GM23338 (cell line): ENCODE measurements around the gene HTRA2. TPM values are rescaled to one million over a fixed set of nuclear protein-coding genes. Genes with fewer than 3 reads are reported as not detected.

Experiments
- ATAC-seq: fragments of 200-7000 bp; cut with Tn5 transposase; 3 replicates; pipeline ENCODE4 v1.9.1; 2020
- DNase-seq: peaks from one replicate; pipeline ENCODE4 v3.0.0-alpha.2; 2015; ENCODE audit warnings: low spot score
- H2AFZ ChIP-seq: fragments of 200-600 bp; sonication (generic); 2 replicates; pipeline ENCODE4 v1.8.0; 2016; ENCODE audit warnings: antibody characterized with exemption, mild to moderate bottlenecking, moderate library complexity
- H3F3A ChIP-seq: fragments of 200-600 bp; sonication (generic); replicated peaks from 2 replicates; pipeline ENCODE4 v1.8.0; 2017; ENCODE audit warnings: antibody characterized with exemption, mixed run types, low read depth
- H3K27ac ChIP-seq: fragments of 200-600 bp; sonication (generic); 2 replicates; pipeline ENCODE4 v1.6.1; 2016; ENCODE audit warnings: low read depth
- H3K27me3 ChIP-seq: fragments of 200-600 bp; sonication (generic); 2 replicates; pipeline ENCODE4 v1.8.0; 2016; ENCODE audit warnings: mild to moderate bottlenecking, mixed run types, moderate library complexity; ENCODE audit not compliant: insufficient read depth
- H3K36me3 ChIP-seq: fragments of 200-600 bp; sonication (generic); 2 replicates; pipeline ENCODE4 v1.8.0; 2016; ENCODE audit warnings: mild to moderate bottlenecking; ENCODE audit not compliant: insufficient read depth
- H3K4me1 ChIP-seq: fragments of 200-600 bp; sonication (generic); 2 replicates; pipeline ENCODE4 v1.8.0; 2016; ENCODE audit warnings: mild to moderate bottlenecking, moderate library complexity; ENCODE audit not compliant: insufficient read depth
- H3K4me2 ChIP-seq: fragments of 200-600 bp; sonication (generic); 2 replicates; pipeline ENCODE4 v1.7.1; 2017; ENCODE audit warnings: mixed run types
- H3K4me3 ChIP-seq: fragments of 200-600 bp; sonication (generic); 2 replicates; pipeline ENCODE4 v1.6.1; 2016; ENCODE audit warnings: mixed run types
- H3K79me2 ChIP-seq: fragments of 200-600 bp; sonication (generic); replicated peaks from 2 replicates; pipeline ENCODE4 v1.8.0; 2017; ENCODE audit warnings: mild to moderate bottlenecking; ENCODE audit not compliant: insufficient read depth
- H3K9me2 ChIP-seq: fragments of 200-600 bp; sonication (generic); 2 replicates; pipeline ENCODE4 v1.8.0; 2017; ENCODE audit not compliant: insufficient read depth
- H4K20me1 ChIP-seq: fragments of 200-600 bp; sonication (generic); replicated peaks from 2 replicates; pipeline ENCODE4 v1.8.0; 2017; ENCODE audit warnings: mild to moderate bottlenecking; ENCODE audit not compliant: insufficient read depth
- H3K27ac Mint-ChIP-seq: 2 replicates; pipeline ENCODE4 v1.8.0; 2020; ENCODE audit warnings: inconsistent platforms, mild to moderate bottlenecking, moderate library complexity, mixed read lengths
- H3K27me3 Mint-ChIP-seq: 3 replicates; pipeline ENCODE4 v1.8.0; 2022; ENCODE audit warnings: low read depth, mild to moderate bottlenecking, moderate library complexity, mixed read lengths, inconsistent platforms; ENCODE audit not compliant: insufficient read depth, poor library complexity
- H3K36me3 Mint-ChIP-seq: 3 replicates; pipeline ENCODE4 v1.8.0; 2021; ENCODE audit warnings: low read depth, mild to moderate bottlenecking, inconsistent platforms, moderate library complexity, mixed read lengths
- H3K4me1 Mint-ChIP-seq: 3 replicates; pipeline ENCODE4 v1.8.0; 2020; ENCODE audit warnings: mild to moderate bottlenecking, inconsistent platforms, mixed read lengths
- H3K4me3 Mint-ChIP-seq: 3 replicates; pipeline ENCODE4 v1.8.0; 2021; ENCODE audit warnings: moderate library complexity, mild to moderate bottlenecking, inconsistent platforms, mixed read lengths
- H3K9me3 Mint-ChIP-seq: 3 replicates; pipeline ENCODE4 v1.8.0; 2020; ENCODE audit warnings: moderate library complexity, mild to moderate bottlenecking, inconsistent platforms, mixed read lengths
- CREB1 ChIP-seq: fragments of 250-450 bp; sonication (Bioruptor Pico); IDR thresholded peaks from 2 replicates; pipeline ENCODE4 v1.5.0; 2020; ENCODE audit warnings: low read depth, mild to moderate bottlenecking, moderate library complexity
- EZH2 ChIP-seq: fragments of 200-600 bp; sonication (generic); IDR thresholded peaks from one replicate; pipeline ENCODE4 v1.8.0; 2017; ENCODE audit warnings: antibody characterized with exemption, mild to moderate bottlenecking, low read depth; ENCODE audit not compliant: unreplicated experiment
- EZH2phosphoT487 ChIP-seq: fragments of 200-600 bp; sonication (generic); IDR thresholded peaks from one replicate; pipeline ENCODE4 v1.8.1; 2018; ENCODE audit warnings: antibody characterized with exemption; ENCODE audit not compliant: unreplicated experiment
- JUNB ChIP-seq: IDR thresholded peaks from one replicate; pipeline ENCODE4 v1.6.1; 2016; ENCODE audit warnings: antibody characterized with exemption; ENCODE audit not compliant: unreplicated experiment
- POLR2AphosphoS5 ChIP-seq: IDR thresholded peaks from 2 replicates; pipeline ENCODE4 v1.6.1; 2016; ENCODE audit warnings: antibody characterized with exemption, low read depth
- STAT1 ChIP-seq: IDR thresholded peaks from one replicate; pipeline ENCODE4 v1.6.1; 2016; ENCODE audit warnings: antibody characterized with exemption; ENCODE audit not compliant: unreplicated experiment
- ZNF114 ChIP-seq: fragments of 250-450 bp; sonication (Bioruptor Pico); IDR thresholded peaks from 2 replicates; pipeline ENCODE4 v1.5.0; 2020; ENCODE audit warnings: mild to moderate bottlenecking, moderate library complexity
- ZNF331 ChIP-seq: fragments of 250-450 bp; sonication (Bioruptor Pico); IDR thresholded peaks from 2 replicates; pipeline ENCODE4 v1.5.0; 2020; ENCODE audit warnings: low read depth, mild to moderate bottlenecking, moderate library complexity
- polyA plus RNA-seq: library from polyadenylated mRNA; unstranded; fragments of >200 nt; fragmentation: Nextera tagmentation; extraction: Ambion mirVana; gene quantifications from 2 replicates; pipeline ENCODE4 v1.2.1, GENCODE V29; 2016
- total RNA-seq: library from RNA; depleted of rRNA; stranded (reverse); fragments of >200 nt; shearing (Covaris generic); gene quantifications from 2 replicates; pipeline ENCODE4 v1.2.3, GENCODE V29; 2014
- TF ChIP-seq, protein P1 (sequence below), 2 experiments: fragments of 200-600 bp in 1 of 2; sonication (generic) in 1 of 2; conservative IDR thresholded peaks; 2 replicates each; pipeline versions ENCODE4 v1.5.1 to v1.6.1; 2016 to 2017; ENCODE audit warnings: antibody characterized with exemption in 2 of 2, low read depth in 2 of 2, mild to moderate bottlenecking in 2 of 2, moderate library complexity in 1 of 2
- TF ChIP-seq, protein P2 (sequence below): IDR thresholded peaks from 2 replicates; pipeline ENCODE4 v1.6.1; 2016; ENCODE audit warnings: antibody characterized with exemption
- TF ChIP-seq, protein P3 (sequence below): fragments of 250-450 bp; sonication (Bioruptor Pico); IDR thresholded peaks from 2 replicates; pipeline ENCODE4 v1.5.0; 2020; ENCODE audit warnings: mild to moderate bottlenecking, moderate library complexity

HTRA2 gene
- total and polyA plus RNA-seq, 2 experiments from 2014 or later, result 17.8 to 19.7 TPM

DNA sequence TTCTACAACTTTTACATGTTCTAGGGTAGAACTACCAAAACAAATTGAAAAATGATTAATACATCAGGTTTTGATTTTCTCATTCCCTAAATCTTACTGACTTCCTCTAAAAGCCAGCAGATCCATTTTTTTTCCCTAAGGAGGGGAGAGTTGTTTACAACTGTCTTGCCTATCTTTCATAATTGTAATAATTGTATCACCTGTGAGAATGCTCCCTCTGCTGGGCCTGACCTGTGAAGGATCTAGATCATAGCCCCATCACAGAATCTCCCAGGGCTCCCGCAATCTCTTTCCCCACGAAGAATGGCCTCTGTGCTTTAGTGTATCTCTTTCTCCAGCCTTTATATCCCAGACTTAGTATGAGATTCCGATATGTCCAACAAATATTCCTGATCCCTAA, 14.9 kb downstream of the HTRA2 start:
- Mint-ChIP-seq H3K4me1 (peaks cover 8% of the 10 kb centered on the region; the same call in 2 of the 3 replicates), H3K4me3 (no peak overlapping the region), H3K27ac (no peak overlapping the region), H3K36me3 (peaks cover 6% of the 10 kb centered on the region; the same call in 1 of the 3 replicates), H3K9me3 (peaks cover 3% of the 10 kb centered on the region; the same call in 1 of the 3 replicates), H3K27me3 (peaks cover 28% of the 10 kb centered on the region)
- H3K27me3 ChIP-seq, result peaks cover 49% of the 10 kb centered on the region
- H3K4me3 ChIP-seq, result no peak overlapping the region
- H3K36me3 ChIP-seq, result no peaks in the 10 kb centered on the region
- H4K20me1 ChIP-seq, result peaks cover 4% of the 10 kb centered on the region; the same call in 1 of the 2 replicates
- no peak overlapping the region for H3K4me2 ChIP-seq
- DNase-seq (no peak), ATAC-seq (no peak)
- H3K9me2 ChIP-seq, result no peaks in the 10 kb centered on the region
- H3K4me1 ChIP-seq, result peaks cover 7% of the 10 kb centered on the region; the same call in 1 of the 2 replicates
- no peak overlapping the region for H2AFZ ChIP-seq
- H3F3A ChIP-seq, result peaks cover 9% of the 10 kb centered on the region; the same call in 1 of the 2 replicates
- no peak overlapping the region for H3K27ac ChIP-seq
- no peak for TF ChIP-seq STAT1
- TF ChIP-seq, protein P1, sequence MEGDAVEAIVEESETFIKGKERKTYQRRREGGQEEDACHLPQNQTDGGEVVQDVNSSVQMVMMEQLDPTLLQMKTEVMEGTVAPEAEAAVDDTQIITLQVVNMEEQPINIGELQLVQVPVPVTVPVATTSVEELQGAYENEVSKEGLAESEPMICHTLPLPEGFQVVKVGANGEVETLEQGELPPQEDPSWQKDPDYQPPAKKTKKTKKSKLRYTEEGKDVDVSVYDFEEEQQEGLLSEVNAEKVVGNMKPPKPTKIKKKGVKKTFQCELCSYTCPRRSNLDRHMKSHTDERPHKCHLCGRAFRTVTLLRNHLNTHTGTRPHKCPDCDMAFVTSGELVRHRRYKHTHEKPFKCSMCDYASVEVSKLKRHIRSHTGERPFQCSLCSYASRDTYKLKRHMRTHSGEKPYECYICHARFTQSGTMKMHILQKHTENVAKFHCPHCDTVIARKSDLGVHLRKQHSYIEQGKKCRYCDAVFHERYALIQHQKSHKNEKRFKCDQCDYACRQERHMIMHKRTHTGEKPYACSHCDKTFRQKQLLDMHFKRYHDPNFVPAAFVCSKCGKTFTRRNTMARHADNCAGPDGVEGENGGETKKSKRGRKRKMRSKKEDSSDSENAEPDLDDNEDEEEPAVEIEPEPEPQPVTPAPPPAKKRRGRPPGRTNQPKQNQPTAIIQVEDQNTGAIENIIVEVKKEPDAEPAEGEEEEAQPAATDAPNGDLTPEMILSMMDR (conservative IDR thresholded peaks at IDR 0.05; ENCODE audit: low read depth in 2 of 2), result peak in 1 of 2 experiments; percentile 19; a peak in 2 of 4 replicates
- H3K79me2 ChIP-seq, result peaks cover 5% of the 10 kb centered on the region; the same call in 1 of the 2 replicates

DNA sequence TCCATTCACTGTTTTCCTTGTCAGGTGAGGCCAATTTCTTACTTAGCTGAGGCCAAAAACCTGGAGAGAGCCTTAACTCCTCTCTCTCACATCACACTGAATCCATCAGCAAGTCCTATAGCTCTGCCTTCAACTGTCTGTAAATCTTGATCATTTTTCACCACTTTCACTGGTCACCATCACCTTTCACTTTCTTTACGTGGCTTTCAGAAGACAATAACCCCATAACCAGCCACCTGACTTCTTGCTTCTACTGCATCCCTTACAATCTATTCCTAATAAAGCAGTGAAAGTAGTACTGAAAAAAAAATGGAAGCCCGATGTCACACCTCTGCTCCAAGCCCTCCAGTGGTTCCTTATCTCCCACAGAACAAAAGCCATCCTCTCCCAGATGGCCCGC, 16.3 kb downstream of the HTRA2 start:
- DNase-seq, result no peak
- Histone ChIP-seq H3K79me2 (peaks cover 5% of the 10 kb centered on the region; the same call in 1 of the 2 replicates), H3K4me1 (peaks cover 7% of the 10 kb centered on the region; the same call in 1 of the 2 replicates), H3K27me3 (peaks cover 63% of the 10 kb centered on the region), H3K27ac (no peak overlapping the region), H3K4me2 (no peak overlapping the region), H3K9me2 (no peaks in the 10 kb centered on the region), H3K36me3 (no peaks in the 10 kb centered on the region), H3F3A (peaks cover 9% of the 10 kb centered on the region; the same call in 1 of the 2 replicates), H2AFZ (no peak overlapping the region), H3K4me3 (no peak overlapping the region), H4K20me1 (peaks cover 4% of the 10 kb centered on the region; the same call in 1 of the 2 replicates)
- Mint-ChIP-seq H3K4me1 (peaks cover 16% of the 10 kb centered on the region; the same call in 2 of the 3 replicates), H3K36me3 (peaks cover 6% of the 10 kb centered on the region; the same call in 1 of the 3 replicates), H3K27ac (no peak overlapping the region), H3K4me3 (no peak overlapping the region), H3K27me3 (peaks cover 36% of the 10 kb centered on the region), H3K9me3 (peaks cover 3% of the 10 kb centered on the region; the same call in 1 of the 3 replicates)
- no peak for ATAC-seq
- no peak for TF ChIP-seq JUNB
- no peak for TF ChIP-seq EZH2phosphoT487
- no peak for TF ChIP-seq EZH2
- no peak for TF ChIP-seq POLR2AphosphoS5
- TF ChIP-seq, protein P2, sequence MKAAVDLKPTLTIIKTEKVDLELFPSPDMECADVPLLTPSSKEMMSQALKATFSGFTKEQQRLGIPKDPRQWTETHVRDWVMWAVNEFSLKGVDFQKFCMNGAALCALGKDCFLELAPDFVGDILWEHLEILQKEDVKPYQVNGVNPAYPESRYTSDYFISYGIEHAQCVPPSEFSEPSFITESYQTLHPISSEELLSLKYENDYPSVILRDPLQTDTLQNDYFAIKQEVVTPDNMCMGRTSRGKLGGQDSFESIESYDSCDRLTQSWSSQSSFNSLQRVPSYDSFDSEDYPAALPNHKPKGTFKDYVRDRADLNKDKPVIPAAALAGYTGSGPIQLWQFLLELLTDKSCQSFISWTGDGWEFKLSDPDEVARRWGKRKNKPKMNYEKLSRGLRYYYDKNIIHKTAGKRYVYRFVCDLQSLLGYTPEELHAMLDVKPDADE, result no peak
- TF ChIP-seq STAT1, result no peak
- TF ChIP-seq ZNF114 (CRISPR knock-in tag), result no peak
- no peak for TF ChIP-seq CREB1 (CRISPR knock-in tag)
- no peak for TF ChIP-seq ZNF331
- TF ChIP-seq, protein P3, sequence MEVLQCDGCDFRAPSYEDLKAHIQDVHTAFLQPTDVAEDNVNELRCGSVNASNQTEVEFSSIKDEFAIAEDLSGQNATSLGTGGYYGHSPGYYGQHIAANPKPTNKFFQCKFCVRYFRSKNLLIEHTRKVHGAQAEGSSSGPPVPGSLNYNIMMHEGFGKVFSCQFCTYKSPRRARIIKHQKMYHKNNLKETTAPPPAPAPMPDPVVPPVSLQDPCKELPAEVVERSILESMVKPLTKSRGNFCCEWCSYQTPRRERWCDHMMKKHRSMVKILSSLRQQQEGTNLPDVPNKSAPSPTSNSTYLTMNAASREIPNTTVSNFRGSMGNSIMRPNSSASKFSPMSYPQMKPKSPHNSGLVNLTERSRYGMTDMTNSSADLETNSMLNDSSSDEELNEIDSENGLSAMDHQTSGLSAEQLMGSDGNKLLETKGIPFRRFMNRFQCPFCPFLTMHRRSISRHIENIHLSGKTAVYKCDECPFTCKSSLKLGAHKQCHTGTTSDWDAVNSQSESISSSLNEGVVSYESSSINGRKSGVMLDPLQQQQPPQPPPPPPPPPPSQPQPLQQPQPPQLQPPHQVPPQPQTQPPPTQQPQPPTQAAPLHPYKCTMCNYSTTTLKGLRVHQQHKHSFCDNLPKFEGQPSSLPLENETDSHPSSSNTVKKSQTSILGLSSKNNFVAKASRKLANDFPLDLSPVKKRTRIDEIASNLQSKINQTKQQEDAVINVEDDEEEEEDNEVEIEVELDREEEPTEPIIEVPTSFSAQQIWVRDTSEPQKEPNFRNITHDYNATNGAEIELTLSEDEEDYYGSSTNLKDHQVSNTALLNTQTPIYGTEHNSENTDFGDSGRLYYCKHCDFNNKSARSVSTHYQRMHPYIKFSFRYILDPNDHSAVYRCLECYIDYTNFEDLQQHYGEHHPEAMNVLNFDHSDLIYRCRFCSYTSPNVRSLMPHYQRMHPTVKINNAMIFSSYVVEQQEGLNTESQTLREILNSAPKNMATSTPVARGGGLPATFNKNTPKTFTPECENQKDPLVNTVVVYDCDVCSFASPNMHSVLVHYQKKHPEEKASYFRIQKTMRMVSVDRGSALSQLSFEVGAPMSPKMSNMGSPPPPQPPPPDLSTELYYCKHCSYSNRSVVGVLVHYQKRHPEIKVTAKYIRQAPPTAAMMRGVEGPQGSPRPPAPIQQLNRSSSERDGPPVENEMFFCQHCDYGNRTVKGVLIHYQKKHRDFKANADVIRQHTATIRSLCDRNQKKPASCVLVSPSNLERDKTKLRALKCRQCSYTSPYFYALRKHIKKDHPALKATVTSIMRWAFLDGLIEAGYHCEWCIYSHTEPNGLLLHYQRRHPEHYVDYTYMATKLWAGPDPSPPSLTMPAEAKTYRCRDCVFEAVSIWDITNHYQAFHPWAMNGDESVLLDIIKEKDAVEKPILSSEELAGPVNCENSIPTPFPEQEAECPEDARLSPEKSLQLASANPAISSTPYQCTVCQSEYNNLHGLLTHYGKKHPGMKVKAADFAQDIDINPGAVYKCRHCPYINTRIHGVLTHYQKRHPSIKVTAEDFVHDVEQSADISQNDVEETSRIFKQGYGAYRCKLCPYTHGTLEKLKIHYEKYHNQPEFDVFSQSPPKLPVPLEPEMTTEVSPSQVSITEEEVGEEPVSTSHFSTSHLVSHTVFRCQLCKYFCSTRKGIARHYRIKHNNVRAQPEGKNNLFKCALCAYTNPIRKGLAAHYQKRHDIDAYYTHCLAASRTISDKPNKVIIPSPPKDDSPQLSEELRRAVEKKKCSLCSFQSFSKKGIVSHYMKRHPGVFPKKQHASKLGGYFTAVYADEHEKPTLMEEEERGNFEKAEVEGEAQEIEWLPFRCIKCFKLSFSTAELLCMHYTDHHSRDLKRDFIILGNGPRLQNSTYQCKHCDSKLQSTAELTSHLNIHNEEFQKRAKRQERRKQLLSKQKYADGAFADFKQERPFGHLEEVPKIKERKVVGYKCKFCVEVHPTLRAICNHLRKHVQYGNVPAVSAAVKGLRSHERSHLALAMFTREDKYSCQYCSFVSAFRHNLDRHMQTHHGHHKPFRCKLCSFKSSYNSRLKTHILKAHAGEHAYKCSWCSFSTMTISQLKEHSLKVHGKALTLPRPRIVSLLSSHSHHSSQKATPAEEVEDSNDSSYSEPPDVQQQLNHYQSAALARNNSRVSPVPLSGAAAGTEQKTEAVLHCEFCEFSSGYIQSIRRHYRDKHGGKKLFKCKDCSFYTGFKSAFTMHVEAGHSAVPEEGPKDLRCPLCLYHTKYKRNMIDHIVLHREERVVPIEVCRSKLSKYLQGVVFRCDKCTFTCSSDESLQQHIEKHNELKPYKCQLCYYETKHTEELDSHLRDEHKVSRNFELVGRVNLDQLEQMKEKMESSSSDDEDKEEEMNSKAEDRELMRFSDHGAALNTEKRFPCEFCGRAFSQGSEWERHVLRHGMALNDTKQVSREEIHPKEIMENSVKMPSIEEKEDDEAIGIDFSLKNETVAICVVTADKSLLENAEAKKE, result no peak
